PC-3 (cell line): ENCODE measurements around the gene LY86. TPM values are rescaled to one million over a fixed set of nuclear protein-coding genes. Genes with fewer than 3 reads are reported as not detected.
A peak's percentile ranks its signal among the peaks of the same experiment; 100 is the strongest.

Experiments used
- ATAC-seq: fragments of 200-7000 bp; cut with Tn5 transposase; 2 replicates; pipeline ENCODE4 v1.9.1; 2020; ENCODE audit warnings: mild to moderate bottlenecking, moderate library complexity
- BruUV-seq: library from RNA; stranded (reverse); fragments of 400-500 nt; replicated peaks from 2 replicates; lab custom pipeline; 2021; lab: Mats Ljungman, UMichigan
- CTCF ChIA-PET: fragments of 300-600 bp; sonication (Branson Sonifier 250); formaldehyde crosslinking; loops from one replicate; lab custom pipeline; 2022; ENCODE audit warnings: antibody characterized with exemption; lab: Charles Lee
- POLR2A ChIA-PET: fragments of 300-600 bp; sonication (Branson Sonifier 250); formaldehyde crosslinking; loops from one replicate; lab custom pipeline; 2022; ENCODE audit warnings: antibody characterized with exemption; ENCODE audit not compliant: unreplicated experiment; lab: Charles Lee
- DNase-seq: peaks from one replicate; pipeline ENCODE4 v3.0.0-alpha.2; 2015
- H2AFZ ChIP-seq: fragments of 300-600 bp; sonication (generic); 2 replicates; pipeline ENCODE4 v1.6.0; 2016; ENCODE audit warnings: antibody characterized with exemption, low read length
- H3F3A ChIP-seq: fragments of 300-600 bp; sonication (generic); one replicate; pipeline ENCODE4 v1.6.0; 2017; ENCODE audit warnings: antibody characterized with exemption, low read length, control low read depth, mild to moderate bottlenecking; ENCODE audit not compliant: unreplicated experiment
- H3K27ac ChIP-seq: fragments of 300-600 bp; sonication (generic); 2 replicates; pipeline ENCODE4 v1.5.1; 2016; ENCODE audit warnings: mild to moderate bottlenecking, low read length
- H3K27me3 ChIP-seq: fragments of 300-600 bp; sonication (generic); 2 replicates; pipeline ENCODE4 v1.6.1; 2016; ENCODE audit warnings: low read length, mixed read lengths
- H3K36me3 ChIP-seq: fragments of 300-600 bp; sonication (generic); 2 replicates; pipeline ENCODE4 v1.6.1; 2016; ENCODE audit warnings: low read depth, mixed run types, low read length, mixed read lengths
- H3K4me1 ChIP-seq: fragments of 300-600 bp; sonication (generic); 2 replicates; pipeline ENCODE4 v1.5.1; 2016; ENCODE audit warnings: low read length; ENCODE audit not compliant: insufficient read depth
- H3K4me2 ChIP-seq: fragments of 300-600 bp; sonication (generic); 2 replicates; pipeline ENCODE4 v1.6.0; 2016; ENCODE audit warnings: low read length
- H3K4me3 ChIP-seq: fragments of 300-600 bp; sonication (generic); 2 replicates; pipeline ENCODE4 v1.5.1; 2016; ENCODE audit warnings: mild to moderate bottlenecking, low read length, mixed read lengths
- H3K79me2 ChIP-seq: fragments of 300-600 bp; sonication (generic); 2 replicates; pipeline ENCODE4 v1.6.1; 2017; ENCODE audit warnings: low read length, mixed read lengths
- H3K9ac ChIP-seq: fragments of 300-600 bp; sonication (generic); 2 replicates; pipeline ENCODE4 v1.6.0; 2016; ENCODE audit warnings: mild to moderate bottlenecking, low read length
- H3K9me2 ChIP-seq: fragments of 300-600 bp; sonication (generic); replicated peaks from 2 replicates; pipeline ENCODE4 v1.6.1; 2016; ENCODE audit warnings: mixed run types, low read length, mixed read lengths
- H3K9me3 ChIP-seq: fragments of 300-600 bp; sonication (generic); 2 replicates; pipeline ENCODE4 v1.6.1; 2016; ENCODE audit warnings: low read length, mixed read lengths
- H4K20me1 ChIP-seq: fragments of 300-600 bp; sonication (generic); 2 replicates; pipeline ENCODE4 v1.6.1; 2016; ENCODE audit warnings: low read length, mixed read lengths
- EZH2 ChIP-seq: fragments of 300-600 bp; sonication (generic); IDR thresholded peaks from one replicate; pipeline ENCODE4 v1.6.1; 2017; ENCODE audit warnings: antibody characterized with exemption, mild to moderate bottlenecking, low read length; ENCODE audit not compliant: unreplicated experiment
- EZH2phosphoT487 ChIP-seq: fragments of 300-600 bp; sonication (generic); IDR thresholded peaks from 2 replicates; pipeline ENCODE4 v1.6.1; 2018; ENCODE audit warnings: mild to moderate bottlenecking, antibody characterized with exemption, low read length, borderline replicate concordance
- intact Hi-C: fragments of 100-400 bp; cut with micrococcal nuclease; formaldehyde crosslinking; loops from 2 replicates; pipeline ENCODE4 v1.9.0; 2023
- total RNA-seq: library from RNA; depleted of rRNA; stranded (reverse); fragments of >200 nt; gene quantifications from 2 replicates; pipeline ENCODE4 v1.2.3, GENCODE V29; 2014
- TF ChIP-seq, protein P1 (sequence below): fragments of 300-600 bp; sonication (generic); conservative IDR thresholded peaks from 2 replicates; pipeline ENCODE4 v1.5.1; 2017; ENCODE audit warnings: antibody characterized with exemption, low read depth, mild to moderate bottlenecking, low read length

Gene LY86
- total RNA-seq, 1 experiment from 2014 or later, result not detected

DNA sequence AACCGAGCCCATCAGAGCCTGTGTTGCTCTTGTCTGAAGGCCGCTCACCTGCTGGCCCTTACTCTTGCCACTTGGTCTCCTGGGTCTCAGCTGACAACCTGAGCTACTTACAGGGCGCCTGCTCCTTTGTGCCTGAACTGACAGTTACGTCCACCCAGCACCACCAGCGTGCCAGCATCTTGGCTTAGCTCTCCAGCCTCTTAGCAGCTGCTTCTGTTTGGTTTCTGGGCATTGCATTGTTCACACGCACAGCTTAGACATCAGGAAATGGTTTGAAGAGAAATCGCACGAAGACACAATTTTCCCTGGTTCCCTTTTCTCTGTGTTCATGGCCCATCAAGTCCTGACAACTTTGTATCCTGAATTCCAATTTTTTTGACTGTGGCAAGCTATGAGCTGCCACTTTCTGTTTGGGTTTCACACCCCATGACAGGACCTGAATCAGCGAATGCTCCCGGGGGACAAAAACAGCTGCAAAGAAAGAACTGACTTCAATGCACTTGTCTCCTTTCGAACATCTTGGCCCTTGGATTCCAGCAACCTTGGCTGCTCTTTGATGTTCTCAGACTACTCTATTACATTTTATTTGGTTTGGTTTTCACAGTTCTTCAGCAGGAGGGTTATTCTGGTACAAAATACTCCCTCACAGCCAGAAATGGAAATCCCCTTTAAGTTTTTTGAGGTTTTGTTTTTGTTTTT lies 45.2 kb upstream of the LY86 start:
- Histone ChIP-seq H2AFZ (no peak overlapping the region), H3K4me3 (no peak overlapping the region), H3F3A (no peaks in the 10 kb centered on the region), H3K27me3 (peaks cover 47% of the 10 kb centered on the region), H3K36me3 (no peaks in the 10 kb centered on the region), H3K27ac (no peak overlapping the region), H3K79me2 (no peaks in the 10 kb centered on the region), H3K9ac (no peak overlapping the region), H3K4me2 (no peak overlapping the region), H3K4me1 (0 out of 2 replicates have a peak, but pooled peaks cover 8% of the 10 kb centered on the region), H4K20me1 (no peaks in the 10 kb centered on the region), H3K9me3 (no peaks in the 10 kb centered on the region), H3K9me2 (no peaks in the 10 kb centered on the region)
- CTCF ChIA-PET, result no interaction called here
- intact Hi-C loops, result no loop called here
- POLR2A ChIA-PET, result no interaction called here
- DNase-seq (no peak), ATAC-seq (no peak)
- TF ChIP-seq EZH2phosphoT487, result no peak
- BruUV-seq, result no TSS peak

DNA sequence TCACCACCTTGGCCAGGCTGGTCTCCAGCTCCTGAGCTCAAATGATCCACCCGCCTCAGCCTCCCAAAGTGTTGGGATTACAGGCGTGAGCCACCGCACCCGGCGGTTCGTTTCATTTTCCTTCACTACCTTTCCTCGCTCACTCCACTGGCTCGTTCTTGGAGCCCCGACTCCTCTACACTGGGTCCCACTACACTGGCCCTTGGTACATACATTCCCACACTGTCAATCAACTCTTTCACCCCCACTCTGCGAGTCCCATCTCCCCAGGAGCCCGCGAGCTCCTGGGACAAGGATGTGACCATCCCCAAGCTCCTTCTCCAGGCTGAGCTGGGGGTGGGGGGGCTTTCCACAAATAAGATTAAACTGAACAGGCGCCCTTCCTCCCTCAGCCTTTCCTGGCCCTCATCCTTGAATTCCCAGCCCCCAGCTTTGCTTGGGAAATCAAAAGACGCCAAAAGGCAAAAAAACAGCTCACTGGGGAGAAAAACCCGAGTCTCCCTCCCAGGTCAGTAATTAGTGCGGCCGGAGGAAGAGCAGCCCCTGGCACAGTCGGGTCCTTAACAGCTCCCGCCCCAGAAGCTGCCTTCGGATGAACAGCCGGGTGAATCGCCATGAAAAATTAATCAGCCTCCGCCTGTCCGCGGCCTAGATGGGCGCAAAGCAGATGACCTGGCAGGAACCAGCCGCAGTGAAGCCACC lies 42.8 kb upstream of the LY86 start:
- Histone ChIP-seq H3K79me2 (no peaks in the 10 kb centered on the region), H3K9me2 (no peaks in the 10 kb centered on the region), H4K20me1 (no peaks in the 10 kb centered on the region), H3K4me1 (0 out of 2 replicates have a peak, but pooled peaks cover 8% of the 10 kb centered on the region), H3K9ac (no peak overlapping the region), H3K27me3 (peaks cover 51% of the 10 kb centered on the region), H3K4me3 (peak overlapping the region; percentile 56; the same call in 1 of the 2 replicates), H3F3A (no peaks in the 10 kb centered on the region), H3K9me3 (no peaks in the 10 kb centered on the region), H2AFZ (peak overlapping the region; percentile 74), H3K36me3 (no peaks in the 10 kb centered on the region), H3K4me2 (peak overlapping the region; percentile 82), H3K27ac (no peak overlapping the region)
- DNase-seq, result no peak
- CTCF ChIA-PET, result no interaction called here
- ATAC-seq, result no peak
- BruUV-seq, result no TSS peak
- TF ChIP-seq EZH2phosphoT487 (no peak), EZH2 (peak; percentile 8)
- intact Hi-C loops, result no loop called here
- POLR2A ChIA-PET, result no interaction called here

DNA sequence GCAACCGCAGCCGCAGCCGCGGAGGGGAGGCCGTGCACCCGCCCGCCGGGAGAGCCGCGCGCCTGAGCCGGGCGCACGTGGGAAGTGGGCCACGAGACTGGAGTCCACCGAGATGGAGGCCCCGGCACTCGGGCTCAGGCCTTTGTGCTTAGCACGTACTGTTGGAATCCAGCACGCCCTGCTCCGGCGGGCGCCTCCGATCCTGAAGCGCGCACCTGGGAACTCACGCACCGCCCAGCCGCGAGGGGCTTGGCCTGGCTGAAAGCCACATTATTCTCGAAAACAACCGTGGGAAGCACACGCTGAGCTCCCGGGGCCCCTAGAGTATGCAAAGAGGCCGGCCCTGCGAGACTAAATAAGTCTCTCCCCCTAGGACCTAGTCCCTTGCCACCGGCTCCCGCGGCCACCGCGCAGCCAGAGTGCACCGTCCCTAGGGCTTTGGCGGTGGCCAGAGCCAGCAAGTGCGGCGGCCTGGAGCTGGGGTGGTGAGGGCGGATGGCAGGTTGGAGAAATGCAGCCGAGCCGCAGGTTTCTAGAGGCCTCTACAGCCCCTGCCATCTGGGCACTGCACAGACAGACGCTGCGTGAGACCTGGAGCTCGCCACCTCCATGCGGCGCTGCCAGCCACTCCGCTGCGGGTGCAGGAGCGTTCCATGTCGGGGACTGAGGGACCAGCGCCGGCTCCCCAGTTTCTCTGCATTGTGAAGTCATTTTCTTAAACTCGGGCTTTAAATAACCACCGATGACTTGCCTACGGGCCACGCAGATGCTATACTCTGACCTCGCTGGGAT lies 42.0 kb upstream of the LY86 start:
- TF ChIP-seq EZH2phosphoT487 (0 out of 2 replicates have a peak, but pooled peaks have one; percentile 27), EZH2 (no peak)
- TF ChIP-seq, protein P1, sequence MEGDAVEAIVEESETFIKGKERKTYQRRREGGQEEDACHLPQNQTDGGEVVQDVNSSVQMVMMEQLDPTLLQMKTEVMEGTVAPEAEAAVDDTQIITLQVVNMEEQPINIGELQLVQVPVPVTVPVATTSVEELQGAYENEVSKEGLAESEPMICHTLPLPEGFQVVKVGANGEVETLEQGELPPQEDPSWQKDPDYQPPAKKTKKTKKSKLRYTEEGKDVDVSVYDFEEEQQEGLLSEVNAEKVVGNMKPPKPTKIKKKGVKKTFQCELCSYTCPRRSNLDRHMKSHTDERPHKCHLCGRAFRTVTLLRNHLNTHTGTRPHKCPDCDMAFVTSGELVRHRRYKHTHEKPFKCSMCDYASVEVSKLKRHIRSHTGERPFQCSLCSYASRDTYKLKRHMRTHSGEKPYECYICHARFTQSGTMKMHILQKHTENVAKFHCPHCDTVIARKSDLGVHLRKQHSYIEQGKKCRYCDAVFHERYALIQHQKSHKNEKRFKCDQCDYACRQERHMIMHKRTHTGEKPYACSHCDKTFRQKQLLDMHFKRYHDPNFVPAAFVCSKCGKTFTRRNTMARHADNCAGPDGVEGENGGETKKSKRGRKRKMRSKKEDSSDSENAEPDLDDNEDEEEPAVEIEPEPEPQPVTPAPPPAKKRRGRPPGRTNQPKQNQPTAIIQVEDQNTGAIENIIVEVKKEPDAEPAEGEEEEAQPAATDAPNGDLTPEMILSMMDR, result no peak
- Histone ChIP-seq H3K79me2 (no peaks in the 10 kb centered on the region), H3K9ac (no peak overlapping the region), H4K20me1 (no peaks in the 10 kb centered on the region), H3K4me1 (0 out of 2 replicates have a peak, but pooled peaks cover 8% of the 10 kb centered on the region), H3K9me3 (no peaks in the 10 kb centered on the region), H3K27ac (no peak overlapping the region), H2AFZ (peak overlapping the region; percentile 74), H3K4me3 (peak overlapping the region; percentile 56), H3K4me2 (peak overlapping the region; percentile 82), H3K9me2 (no peaks in the 10 kb centered on the region), H3F3A (no peaks in the 10 kb centered on the region), H3K36me3 (no peaks in the 10 kb centered on the region), H3K27me3 (peaks cover 52% of the 10 kb centered on the region)
- POLR2A ChIA-PET, result no interaction called here
- CTCF ChIA-PET, result interaction anchor here (0.6 kb wide), 1 partner anchor 559 kb away, joined by 3 read pairs; no protein-coding TSS in a partner anchor
- DNase-seq (peak; percentile 6), ATAC-seq (peak; percentile 68)
- no TSS peak for BruUV-seq
- intact Hi-C loops, result loop anchor here (1.0 kb wide), 3 partner anchors 489 to 1124 kb away; no protein-coding TSS in a partner anchor
